Hepatocyte (in vitro differentiated cells): Measurements from ENCODE around the gene RBFOX1. TPM values are rescaled to one million over a fixed set of nuclear protein-coding genes. Genes with fewer than 3 reads are reported as not detected.

Source experiments
- DNase-seq: peaks from one replicate; pipeline ENCODE4 v3.0.0-alpha.2; 2016; ENCODE audit warnings: low spot score
- H2AFZ ChIP-seq: fragments of 200-600 bp; sonication (generic); 2 replicates; pipeline ENCODE4 v1.6.0; 2016; ENCODE audit warnings: antibody characterized with exemption, mild to moderate bottlenecking
- H3K27ac ChIP-seq: fragments of 200-600 bp; sonication (generic); 2 replicates; pipeline ENCODE4 v1.5.1; 2016; ENCODE audit warnings: mild to moderate bottlenecking
- H3K27me3 ChIP-seq: fragments of 200-600 bp; sonication (generic); 2 replicates; pipeline ENCODE4 v1.6.1; 2016
- H3K36me3 ChIP-seq: fragments of 200-600 bp; sonication (generic); replicated peaks from 2 replicates; pipeline ENCODE4 v1.5.1; 2016; ENCODE audit warnings: low read depth; ENCODE audit not compliant: insufficient read depth
- H3K4me1 ChIP-seq: fragments of 200-600 bp; sonication (generic); 2 replicates; pipeline ENCODE4 v1.5.1; 2016; ENCODE audit warnings: mild to moderate bottlenecking, moderate library complexity; ENCODE audit not compliant: insufficient read depth
- H3K4me2 ChIP-seq: fragments of 200-600 bp; sonication (generic); 2 replicates; pipeline ENCODE4 v1.6.0; 2016
- H3K4me3 ChIP-seq: fragments of 200-600 bp; sonication (generic); 2 replicates; pipeline ENCODE4 v1.5.1; 2016; ENCODE audit warnings: mild to moderate bottlenecking
- H3K79me2 ChIP-seq: fragments of 200-600 bp; sonication (generic); 2 replicates; pipeline ENCODE4 v1.6.0; 2017; ENCODE audit warnings: mild to moderate bottlenecking
- H3K9me2 ChIP-seq: fragments of 200-600 bp; sonication (generic); replicated peaks from 2 replicates; pipeline ENCODE4 v1.6.0; 2017; ENCODE audit warnings: mild to moderate bottlenecking; ENCODE audit not compliant: insufficient read depth
- H3K9me3 ChIP-seq: fragments of 200-600 bp; sonication (generic); 2 replicates; pipeline ENCODE4 v1.5.1; 2016; ENCODE audit warnings: low read depth, mild to moderate bottlenecking
- H4K20me1 ChIP-seq: fragments of 200-600 bp; sonication (generic); 2 replicates; pipeline ENCODE4 v1.6.0; 2016; ENCODE audit warnings: mild to moderate bottlenecking; ENCODE audit not compliant: insufficient read depth, poor library complexity, severe bottlenecking
- CTCF ChIP-seq: fragments of 200-600 bp; sonication (generic); IDR thresholded peaks from 2 replicates; pipeline ENCODE4 v1.5.1; 2016; ENCODE audit warnings: antibody characterized with exemption, mild to moderate bottlenecking; ENCODE audit not compliant: poor library complexity
- EZH2 ChIP-seq: fragments of 200-600 bp; sonication (generic); IDR thresholded peaks from 2 replicates; pipeline ENCODE4 v1.6.1; 2016; ENCODE audit warnings: antibody characterized with exemption, mild to moderate bottlenecking, borderline replicate concordance
- EZH2phosphoT487 ChIP-seq: fragments of 200-600 bp; sonication (generic); IDR thresholded peaks from one replicate; pipeline ENCODE4 v1.6.1; 2018; ENCODE audit warnings: antibody characterized with exemption, mild to moderate bottlenecking, low read depth, moderate library complexity; ENCODE audit not compliant: unreplicated experiment, severe bottlenecking
- WGBS: methylation state at CpG from one replicate; pipeline ENCODE4 v1.1.6; 2016; ENCODE audit warnings: low lambda C conversion rate; ENCODE audit errors: missing lambda C conversion rate; 5-methylcytosine and 5-hydroxymethylcytosine counted together
- polyA plus RNA-seq: library from polyadenylated mRNA; unstranded; fragments of >200 nt; fragmentation: Nextera tagmentation; extraction: Ambion mirVana; gene quantifications from 2 replicates; pipeline ENCODE4 v1.2.1, GENCODE V29; 2016
- total RNA-seq: library from RNA; depleted of rRNA; stranded (reverse); fragments of >200 nt; gene quantifications from 2 replicates; pipeline ENCODE4 v1.2.3, GENCODE V29; 2014

RBFOX1 gene
- total and polyA plus RNA-seq, 2 experiments from 2014 or later, result 1.00 to 1.2 TPM

- Histone ChIP-seq H3K27ac (no peak overlapping the region), H3K79me2 (no peaks in the 10 kb centered on the region), H2AFZ (no peak overlapping the region), H3K4me2 (no peak overlapping the region), H3K4me1 (no peaks in the 10 kb centered on the region), H3K9me2 (no peaks in the 10 kb centered on the region), H4K20me1 (no peaks in the 10 kb centered on the region), H3K4me3 (no peak overlapping the region), H3K36me3 (no peaks in the 10 kb centered on the region), H3K27me3 (no peaks in the 10 kb centered on the region), H3K9me3 (no peaks in the 10 kb centered on the region)
- TF ChIP-seq EZH2, result no peak
- no peak for TF ChIP-seq EZH2phosphoT487
- TF ChIP-seq CTCF, result no peak
- no peak for DNase-seq
- 98% methylated on average over 6 of the region's 6 CpGs for WGBS
Measured at GRCh38 chr16:7615565-7615964, 282.9 kb downstream of the RBFOX1 start.

- no peak overlapping the region for H3K27ac ChIP-seq
- no peaks in the 10 kb centered on the region for H3K4me1 ChIP-seq
- H4K20me1 ChIP-seq, result no peaks in the 10 kb centered on the region
- H3K79me2 ChIP-seq, result no peaks in the 10 kb centered on the region
- no peak overlapping the region for H2AFZ ChIP-seq
- no peak for TF ChIP-seq CTCF
- TF ChIP-seq EZH2, result no peak
- no peak for TF ChIP-seq EZH2phosphoT487
- H3K36me3 ChIP-seq, result no peaks in the 10 kb centered on the region
- DNase-seq, result no peak
- no peak overlapping the region for H3K4me2 ChIP-seq
- no peaks in the 10 kb centered on the region for H3K27me3 ChIP-seq
- WGBS, result 90% methylated on average over 14 of the region's 14 CpGs
- no peaks in the 10 kb centered on the region for H3K9me3 ChIP-seq
- H3K9me2 ChIP-seq, result no peaks in the 10 kb centered on the region
- no peak overlapping the region for H3K4me3 ChIP-seq
Measured at GRCh38 chr16:7624871-7625766, 292.5 kb downstream of the RBFOX1 start.

- Histone ChIP-seq H3K36me3 (no peaks in the 10 kb centered on the region), H3K9me2 (no peaks in the 10 kb centered on the region), H2AFZ (no peak overlapping the region), H3K27me3 (no peaks in the 10 kb centered on the region), H3K79me2 (no peaks in the 10 kb centered on the region), H4K20me1 (no peaks in the 10 kb centered on the region), H3K4me1 (peaks cover 2% of the 10 kb centered on the region), H3K27ac (no peak overlapping the region), H3K4me2 (no peak overlapping the region), H3K9me3 (no peaks in the 10 kb centered on the region), H3K4me3 (no peak overlapping the region)
- 75% methylated on average over 6 of the region's 6 CpGs for WGBS
- no peak for DNase-seq
- TF ChIP-seq CTCF (no peak), EZH2phosphoT487 (no peak), EZH2 (no peak)
Measured at GRCh38 chr16:7628981-7629380, 296.3 kb downstream of the RBFOX1 start.
